ENCODE data around the gene CCT3. TPM values are rescaled to one million over a fixed set of nuclear protein-coding genes. Genes with fewer than 3 reads are reported as not detected.
A peak's percentile ranks its signal among the peaks of the same experiment; 100 is the strongest.
"Not testable (repeated sequence)": the region's sequence is repeated elsewhere in the genome, so short reads cannot be mapped to it uniquely, and the experiment has no call there.

CCT3 gene
- total RNA-seq, 2 experiments from 2014 or later = 379 to 388 TPM

- intact Hi-C loops (cut with micrococcal nuclease) = no loop called here
- no peaks in the 10 kb centered on the region for H3K9me3 Mint-ChIP-seq
- no peak overlapping the region for H3K27ac Mint-ChIP-seq
Measured at GRCh38 chr1:156358641-156359040, 20.5 kb upstream of the CCT3 start.

GRCh38 chr1:156357977-156358376 lies 19.9 kb upstream of the CCT3 start:
- H3K27me3 Mint-ChIP-seq = peaks cover 17% of the 10 kb centered on the region
- H3K4me3 Mint-ChIP-seq = no peak overlapping the region
- ChIA-PET POLR2A (no interaction called here), CTCF (interaction anchor here (3.9 to 7.4 kb wide), 2 partner anchors 27 to 88 kb away, joined by 27 to 70 read pairs; no protein-coding TSS in a partner anchor)
- no peak overlapping the region for H3K27ac Mint-ChIP-seq
- DNase-seq = no peak
- H3K36me3 Mint-ChIP-seq (ENCODE audit: low read depth) = no peaks in the 10 kb centered on the region
- intact Hi-C loops (cut with micrococcal nuclease) = no loop called here
- TF ChIP-seq CTCF (IDR thresholded peaks at IDR 0.05) = no peak
- H3K9me3 Mint-ChIP-seq = no peaks in the 10 kb centered on the region
- peaks cover 8% of the 10 kb centered on the region for H3K4me1 Mint-ChIP-seq (ENCODE audit: low read depth)
- no peak for ATAC-seq

More at GRCh38 chr1:156358641-156359040, 20.5 kb upstream of the CCT3 start:
- peaks cover 17% of the 10 kb centered on the region for H3K27me3 Mint-ChIP-seq
- ATAC-seq (no peak), DNase-seq (no peak)
- H3K36me3 Mint-ChIP-seq (ENCODE audit: low read depth) = no peaks in the 10 kb centered on the region
- POLR2A ChIA-PET = interaction anchor here (0.5 to 0.7 kb wide), 2 partner anchors 76 to 584 kb away, joined by 3 to 4 read pairs; partner anchors contain the start of gene SMG5
- H3K4me3 Mint-ChIP-seq = no peak overlapping the region
- CTCF ChIA-PET = interaction anchor here (1.0 to 7.4 kb wide), 5 partner anchors 13 to 266 kb away, joined by 3 to 70 read pairs (median 8); no protein-coding TSS in a partner anchor
- H3K4me1 Mint-ChIP-seq (ENCODE audit: low read depth) = peaks cover 8% of the 10 kb centered on the region
- no peak for TF ChIP-seq CTCF (IDR thresholded peaks at IDR 0.05)

- peak; percentile 84 for TF ChIP-seq CTCF (IDR thresholded peaks at IDR 0.05)
- no peaks in the 10 kb centered on the region for H3K9me3 Mint-ChIP-seq
- ChIA-PET CTCF (interaction anchor here (0.7 to 7.4 kb wide), 8 partner anchors 9 to 89 kb away, joined by 3 to 70 read pairs (median 6); no protein-coding TSS in a partner anchor), POLR2A (no interaction called here)
- peaks cover 19% of the 10 kb centered on the region for H3K27me3 Mint-ChIP-seq
- intact Hi-C loops (cut with micrococcal nuclease) = no loop called here
- H3K4me1 Mint-ChIP-seq (ENCODE audit: low read depth) = peaks cover 8% of the 10 kb centered on the region
- DNase-seq (peak; percentile 74), ATAC-seq (peak; percentile 100)
- H3K36me3 Mint-ChIP-seq (ENCODE audit: low read depth) = no peaks in the 10 kb centered on the region
- no peak overlapping the region for H3K4me3 Mint-ChIP-seq
- no peak overlapping the region for H3K27ac Mint-ChIP-seq
Measured at GRCh38 chr1:156356875-156357534, 18.9 kb upstream of the CCT3 start.

GRCh38 chr1:156356262-156356874 lies 18.3 kb upstream of the CCT3 start:
- ATAC-seq = peak; percentile 24
- no peak overlapping the region for H3K4me3 Mint-ChIP-seq
- POLR2A ChIA-PET = no interaction called here

GRCh38 chr1:156352481-156352880 lies 14.4 kb upstream of the CCT3 start:
- H3K9me3 Mint-ChIP-seq; H3K4me3 Mint-ChIP-seq; DNase-seq; H3K27ac Mint-ChIP-seq; H3K36me3 Mint-ChIP-seq (ENCODE audit: low read depth); H3K4me1 Mint-ChIP-seq (ENCODE audit: low read depth); ATAC-seq; intact Hi-C loops (cut with micrococcal nuclease): not testable (repeated sequence)
- POLR2A ChIA-PET = interaction anchor here (0.9 to 1.0 kb wide), 2 partner anchors 10 kb away, joined by 4 to 5 read pairs; no protein-coding TSS in a partner anchor
- peaks cover 13% of the 10 kb centered on the region for H3K27me3 Mint-ChIP-seq
- CTCF ChIA-PET = interaction anchor here (0.9 to 4.3 kb wide), 3 partner anchors 11 to 93 kb away, joined by 3 to 19 read pairs (median 13); no protein-coding TSS in a partner anchor

More at GRCh38 chr1:156356262-156356874, 18.3 kb upstream of the CCT3 start:
- DNase-seq = no peak
- no peaks in the 10 kb centered on the region for H3K36me3 Mint-ChIP-seq (ENCODE audit: low read depth)
- peaks cover 8% of the 10 kb centered on the region for H3K4me1 Mint-ChIP-seq (ENCODE audit: low read depth)
- H3K27ac Mint-ChIP-seq = no peak overlapping the region
- peaks cover 19% of the 10 kb centered on the region for H3K27me3 Mint-ChIP-seq
- intact Hi-C loops (cut with micrococcal nuclease) = no loop called here
- CTCF ChIA-PET = interaction anchor here (0.7 to 2.6 kb wide), 7 partner anchors 8 to 90 kb away, joined by 3 to 17 read pairs (median 5); no protein-coding TSS in a partner anchor
- no peaks in the 10 kb centered on the region for H3K9me3 Mint-ChIP-seq
- TF ChIP-seq CTCF (IDR thresholded peaks at IDR 0.05) = no peak
